Activated naive CD4-positive, alpha-beta T cell treated with anti-CD3 and anti-CD28 coated beads for 36 hours (primary cell): Measurements from ENCODE around the gene ATPAF2. TPM values are rescaled to one million over a fixed set of nuclear protein-coding genes. Genes with fewer than 3 reads are reported as not detected.
"Not testable (repeated sequence)": the region's sequence is repeated elsewhere in the genome, so short reads cannot be mapped to it uniquely, and the experiment has no call there.

Experiments used
- CTCF ChIA-PET: fragments of 350-600 bp; sonication (Branson Sonifier 250); formaldehyde crosslinking; loops from one replicate; lab custom pipeline; 2021; ENCODE audit warnings: antibody characterized with exemption; lab: Charles Lee
- DNase-seq: peaks from one replicate; pipeline ENCODE4 v3.0.0-alpha.2; 2020
- H3K27ac Mint-ChIP-seq: one replicate; pipeline ENCODE4 v1.8.0; 2021; ENCODE audit warnings: mild to moderate bottlenecking, mixed read lengths
- H3K27me3 Mint-ChIP-seq: one replicate; pipeline ENCODE4 v1.8.0; 2021; ENCODE audit warnings: low read depth, mixed read lengths
- H3K36me3 Mint-ChIP-seq: one replicate; pipeline ENCODE4 v1.8.0; 2021; ENCODE audit warnings: low read depth, mixed read lengths
- H3K4me1 Mint-ChIP-seq: one replicate; pipeline ENCODE4 v1.8.0; 2021; ENCODE audit warnings: low read depth, mixed read lengths
- H3K4me3 Mint-ChIP-seq: one replicate; pipeline ENCODE4 v1.8.0; 2021; ENCODE audit warnings: mild to moderate bottlenecking, moderate library complexity, mixed read lengths
- H3K9me3 Mint-ChIP-seq: one replicate; pipeline ENCODE4 v1.8.0; 2021; ENCODE audit warnings: mixed read lengths
- intact Hi-C: fragments of 100-400 bp; cut with micrococcal nuclease; formaldehyde crosslinking; loops from one replicate; pipeline ENCODE4 v1.15.1; 2023
- total RNA-seq, 2 experiments: library from RNA; stranded (reverse); gene quantifications; one replicate each; pipeline ENCODE4 v1.2.3, GENCODE V29; 2021

ATPAF2 gene
- total RNA-seq, 2 experiments from 2014 or later: 24.7 to 25.7 TPM

DNA sequence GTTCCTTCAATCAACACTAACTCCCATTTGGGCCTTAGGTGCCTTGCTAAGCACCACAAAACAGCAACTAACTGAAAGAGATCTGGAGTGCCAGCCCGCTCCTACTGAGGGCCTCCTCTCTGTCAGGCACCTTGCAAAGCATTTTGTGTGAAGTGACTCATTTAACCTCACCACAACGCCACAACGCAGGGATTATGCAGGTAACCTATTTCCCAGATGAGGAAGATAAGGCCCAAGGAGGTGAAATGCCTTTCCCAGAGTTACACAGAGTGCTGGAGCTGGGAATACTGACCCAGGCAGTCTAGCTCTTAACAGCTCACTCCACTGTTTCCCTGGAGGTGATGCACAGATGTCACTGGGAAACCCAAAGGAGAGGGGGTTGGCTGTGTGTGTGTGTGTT lies 33.5 kb downstream of the ATPAF2 start:
- H3K27ac Mint-ChIP-seq: no peak overlapping the region
- no peak overlapping the region for H3K4me3 Mint-ChIP-seq
- CTCF ChIA-PET: no interaction called here

DNA sequence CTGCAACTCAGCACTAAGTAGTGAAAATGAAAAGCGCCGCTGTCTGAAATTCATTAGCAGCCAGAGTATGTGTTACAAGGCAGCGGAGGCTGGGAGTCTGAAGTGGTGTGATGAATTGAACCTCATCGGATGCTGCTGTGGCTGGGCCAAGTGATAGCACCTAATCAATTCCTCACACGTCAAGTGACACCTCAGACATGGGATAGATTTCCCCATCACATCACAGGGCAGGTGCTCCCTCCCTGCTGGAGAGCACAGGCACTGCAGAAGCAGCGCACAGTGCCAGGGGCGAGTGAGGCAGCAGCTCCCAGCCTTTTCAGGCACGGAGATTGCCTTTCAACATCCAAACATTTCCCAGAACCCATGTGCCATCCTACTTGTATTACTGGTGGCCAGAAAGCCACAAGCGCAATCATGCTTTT lies 34.1 kb downstream of the ATPAF2 start:
- intact Hi-C loops: no loop called here
- Mint-ChIP-seq H3K4me1 (no peaks in the 10 kb centered on the region), H3K27ac (no peak overlapping the region), H3K4me3 (no peak overlapping the region), H3K9me3 (no peaks in the 10 kb centered on the region), H3K27me3 (no peaks in the 10 kb centered on the region), H3K36me3 (peaks cover 4% of the 10 kb centered on the region)
- DNase-seq: no peak
- CTCF ChIA-PET: no interaction called here

More for the DNA sequence above, 33.5 kb downstream of the ATPAF2 start:
- Mint-ChIP-seq H3K36me3 (peaks cover 7% of the 10 kb centered on the region), H3K27me3 (no peaks in the 10 kb centered on the region), H3K4me1 (no peaks in the 10 kb centered on the region), H3K9me3 (no peaks in the 10 kb centered on the region)
- DNase-seq: no peak
- intact Hi-C loops: no loop called here

DNA sequence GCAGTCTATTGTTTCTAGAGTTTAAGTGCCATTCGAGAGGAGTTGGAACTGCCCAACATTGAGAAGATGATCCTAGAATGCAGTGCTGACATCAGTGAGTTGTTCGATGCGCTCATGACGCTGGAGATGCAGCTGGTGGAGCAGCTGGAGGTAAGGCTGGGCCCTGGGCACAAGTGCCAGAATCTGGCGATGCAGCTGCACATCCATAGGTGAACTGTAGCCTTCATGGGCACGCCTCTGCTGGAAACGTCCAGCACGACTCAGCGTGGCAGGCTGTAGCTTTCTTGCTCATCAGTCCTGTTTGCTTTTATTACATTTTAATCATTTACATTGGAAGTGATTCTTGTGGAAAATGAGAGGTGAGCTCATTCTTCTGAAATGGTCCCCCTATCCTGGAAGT lies 34.6 kb downstream of the ATPAF2 start:
- CTCF ChIA-PET: no interaction called here
- Mint-ChIP-seq H3K27ac (no peak overlapping the region), H3K4me3 (no peak overlapping the region), H3K9me3 (no peaks in the 10 kb centered on the region), H3K36me3 (peaks cover 4% of the 10 kb centered on the region), H3K27me3 (no peaks in the 10 kb centered on the region), H3K4me1 (no peaks in the 10 kb centered on the region)
- intact Hi-C loops: no loop called here
- DNase-seq: no peak

DNA sequence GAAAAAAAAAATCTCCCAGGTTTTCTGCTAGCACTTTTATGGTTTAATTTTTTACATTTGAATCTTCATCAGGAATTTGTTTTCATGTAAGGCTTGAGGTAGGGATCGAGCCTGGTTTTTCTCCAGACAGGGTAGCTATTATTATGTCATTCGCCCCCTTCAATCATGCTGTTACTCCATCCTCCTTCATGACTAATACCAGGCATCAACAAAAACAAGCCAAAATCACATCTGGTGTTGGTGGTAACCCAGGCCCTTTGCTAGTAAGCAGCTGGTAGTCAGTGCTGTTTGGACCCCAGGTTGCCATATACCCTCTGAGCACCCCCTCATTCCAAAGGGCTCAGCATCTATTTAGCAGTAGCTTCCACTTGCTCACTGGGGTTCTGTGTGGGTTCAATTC lies 36.8 kb downstream of the ATPAF2 start:
- DNase-seq: no peak
- H3K36me3 Mint-ChIP-seq: peaks cover 4% of the 10 kb centered on the region
- H3K4me3 Mint-ChIP-seq: no peak overlapping the region
- H3K27ac Mint-ChIP-seq: no peak overlapping the region
- intact Hi-C loops: no loop called here
- H3K9me3 Mint-ChIP-seq: no peaks in the 10 kb centered on the region
- CTCF ChIA-PET: interaction anchor here (0.7 to 1.5 kb wide), 3 partner anchors 17 to 54 kb away, joined by 3 to 8 read pairs (median 5); no protein-coding TSS in a partner anchor
- H3K4me1 Mint-ChIP-seq: no peaks in the 10 kb centered on the region
- H3K27me3 Mint-ChIP-seq: no peaks in the 10 kb centered on the region

DNA sequence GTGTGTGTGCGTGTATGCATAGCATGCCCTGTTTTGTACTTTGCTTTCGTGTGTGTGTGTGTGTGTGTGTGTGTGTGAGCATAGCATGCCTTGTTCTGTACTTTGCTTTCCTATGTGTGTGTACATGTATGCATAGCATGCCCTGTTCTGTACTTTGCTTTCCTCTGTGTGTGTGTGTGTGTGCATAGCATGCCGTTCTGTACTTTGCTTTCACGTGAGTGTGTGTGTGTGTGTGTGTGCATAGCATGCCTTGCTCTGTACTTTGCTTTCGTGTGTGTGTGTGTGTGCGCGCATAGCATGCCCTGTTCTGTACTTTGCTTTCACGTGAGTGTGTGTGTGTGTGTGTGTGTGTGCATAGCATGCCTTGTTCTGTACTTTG lies 38.9 kb downstream of the ATPAF2 start:
- H3K9me3 Mint-ChIP-seq: no peaks in the 10 kb centered on the region
- intact Hi-C loops: no loop called here
- no peaks in the 10 kb centered on the region for H3K36me3 Mint-ChIP-seq
- no peak for DNase-seq
- CTCF ChIA-PET: interaction anchor here (0.6 kb wide), 1 partner anchor 33 kb away, joined by 3 read pairs; no protein-coding TSS in a partner anchor
- no peak overlapping the region for H3K27ac Mint-ChIP-seq
- no peak overlapping the region for H3K4me3 Mint-ChIP-seq
- no peaks in the 10 kb centered on the region for H3K4me1 Mint-ChIP-seq
- H3K27me3 Mint-ChIP-seq: no peaks in the 10 kb centered on the region

DNA sequence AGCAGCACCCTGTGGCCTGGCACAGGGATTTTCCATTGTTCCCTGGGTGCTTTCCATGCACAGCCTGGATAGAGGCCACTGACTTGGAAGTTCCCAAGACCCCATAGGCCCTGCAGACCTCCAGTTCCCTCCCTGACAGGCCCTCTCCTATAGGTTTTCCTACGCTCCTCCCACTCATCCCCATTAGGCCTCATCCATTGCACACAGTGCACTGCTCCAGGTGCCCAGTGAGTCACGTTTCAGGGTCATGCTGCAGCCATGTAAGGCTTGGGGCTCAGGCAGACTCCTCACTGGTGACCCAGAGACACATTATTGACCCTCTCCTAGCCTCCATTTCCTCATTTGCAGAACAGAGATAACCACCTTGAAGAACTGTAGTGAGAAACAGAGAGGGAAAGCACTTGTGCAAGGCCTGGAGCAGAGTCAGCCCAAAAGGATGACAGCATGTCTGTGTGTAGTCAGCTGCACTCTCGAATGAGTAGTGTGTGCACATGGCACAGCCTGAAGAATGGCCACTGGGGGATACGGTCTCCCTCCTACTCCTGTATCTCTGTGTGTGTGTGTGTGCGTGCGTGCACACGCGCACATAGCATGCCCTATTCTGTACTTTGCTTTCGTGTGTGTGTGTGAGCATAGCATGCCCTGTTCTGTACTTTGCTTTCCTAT lies 39.5 kb downstream of the ATPAF2 start:
- intact Hi-C loops: no loop called here
- CTCF ChIA-PET: no interaction called here
- no peak for DNase-seq
- no peaks in the 10 kb centered on the region for H3K9me3 Mint-ChIP-seq
- peaks cover 2% of the 10 kb centered on the region for H3K4me1 Mint-ChIP-seq
- no peaks in the 10 kb centered on the region for H3K27me3 Mint-ChIP-seq
- no peak overlapping the region for H3K27ac Mint-ChIP-seq
- H3K4me3 Mint-ChIP-seq: no peak overlapping the region
- H3K36me3 Mint-ChIP-seq: no peaks in the 10 kb centered on the region

DNA sequence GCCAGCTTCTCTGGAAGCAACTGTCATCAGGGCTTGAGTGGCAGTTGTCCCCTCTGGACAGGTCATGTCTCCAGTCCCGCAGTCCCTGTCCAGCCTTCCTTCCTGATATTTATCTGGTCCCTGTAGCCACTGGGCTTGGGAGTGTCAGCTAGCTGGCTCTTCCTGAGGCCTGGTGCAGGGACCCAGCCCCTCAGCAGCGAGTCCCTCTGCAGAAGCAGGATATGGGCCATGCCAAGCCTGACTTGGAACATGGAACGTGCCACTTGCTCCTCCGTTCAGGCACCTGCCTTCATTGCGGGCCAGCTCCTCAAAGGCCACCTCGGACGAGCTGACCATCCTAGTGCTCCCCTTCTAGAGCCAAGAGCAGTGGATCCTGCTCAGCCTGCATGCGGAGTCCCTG lies 40.0 kb downstream of the ATPAF2 start:
- Mint-ChIP-seq H3K4me1 (peaks cover 2% of the 10 kb centered on the region), H3K27ac (no peak overlapping the region), H3K27me3 (no peaks in the 10 kb centered on the region), H3K36me3 (no peaks in the 10 kb centered on the region), H3K9me3 (no peaks in the 10 kb centered on the region), H3K4me3 (no peak overlapping the region)
- CTCF ChIA-PET: no interaction called here
- DNase-seq: no peak
- intact Hi-C loops: no loop called here

DNA sequence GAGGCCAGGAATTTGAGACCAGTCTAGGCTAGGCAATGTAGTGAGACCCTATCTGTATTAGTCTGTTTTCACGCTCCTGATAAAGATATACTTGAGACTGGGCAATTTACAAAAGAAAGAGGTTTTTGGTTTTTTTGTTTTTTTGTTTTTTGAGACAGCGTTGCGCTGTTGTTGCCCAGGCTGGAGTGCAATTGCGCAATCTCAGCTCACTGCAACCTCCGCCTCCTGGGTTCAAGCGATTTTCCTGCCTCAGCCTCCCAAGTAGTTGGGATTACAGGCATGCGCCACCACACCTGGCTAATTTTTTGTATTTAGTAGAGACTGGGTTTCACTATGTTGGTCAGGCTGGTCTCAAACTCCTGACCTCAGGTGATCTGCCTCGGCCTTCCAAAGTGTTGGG lies 43.1 kb downstream of the ATPAF2 start:
- H3K4me3 Mint-ChIP-seq, H3K4me1 Mint-ChIP-seq, H3K27me3 Mint-ChIP-seq, H3K9me3 Mint-ChIP-seq, intact Hi-C loops, H3K36me3 Mint-ChIP-seq, DNase-seq, H3K27ac Mint-ChIP-seq: not testable (repeated sequence)
- CTCF ChIA-PET: interaction anchor here (0.6 kb wide), 1 partner anchor 78 kb away, joined by 3 read pairs; no protein-coding TSS in a partner anchor

DNA sequence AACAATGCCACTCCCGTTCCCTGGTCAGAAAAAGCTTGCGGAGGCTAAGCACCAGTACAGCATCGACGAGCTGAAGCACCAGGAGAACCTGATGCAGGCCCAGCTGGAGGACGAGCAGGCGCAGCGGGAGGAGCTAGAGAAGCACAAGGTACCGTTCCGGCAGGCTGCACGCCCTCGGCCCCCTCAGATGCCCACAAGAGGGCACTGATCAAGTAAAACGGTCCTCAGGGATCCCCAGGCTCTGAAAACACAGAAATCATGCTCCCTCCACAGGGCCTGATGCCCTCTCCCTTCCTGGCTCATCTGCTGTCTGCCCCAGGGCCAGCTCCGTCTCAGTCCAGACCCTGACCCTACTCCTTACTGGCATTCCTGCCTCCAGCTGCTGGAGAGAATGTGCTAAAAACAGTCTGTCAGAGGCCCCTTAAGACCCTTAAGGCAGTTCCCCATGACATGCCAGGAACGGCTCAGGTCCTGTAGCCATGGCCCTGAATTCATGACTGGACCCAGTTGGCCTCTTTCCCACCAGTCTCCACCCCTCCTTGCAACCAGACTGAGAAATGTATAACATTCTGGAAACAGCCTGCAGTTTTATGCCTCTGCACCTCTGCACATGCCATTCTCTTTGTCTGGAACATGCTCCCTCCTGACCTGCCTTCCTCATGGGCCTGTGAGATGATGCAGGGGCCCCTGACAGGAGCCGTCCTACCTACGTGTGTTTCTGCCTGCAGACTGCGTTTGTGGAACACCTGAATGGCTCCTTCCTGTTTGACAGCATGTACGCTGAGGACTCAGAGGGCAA lies 44.5 kb downstream of the ATPAF2 start:
- peaks cover 2% of the 10 kb centered on the region for H3K4me1 Mint-ChIP-seq

DNA sequence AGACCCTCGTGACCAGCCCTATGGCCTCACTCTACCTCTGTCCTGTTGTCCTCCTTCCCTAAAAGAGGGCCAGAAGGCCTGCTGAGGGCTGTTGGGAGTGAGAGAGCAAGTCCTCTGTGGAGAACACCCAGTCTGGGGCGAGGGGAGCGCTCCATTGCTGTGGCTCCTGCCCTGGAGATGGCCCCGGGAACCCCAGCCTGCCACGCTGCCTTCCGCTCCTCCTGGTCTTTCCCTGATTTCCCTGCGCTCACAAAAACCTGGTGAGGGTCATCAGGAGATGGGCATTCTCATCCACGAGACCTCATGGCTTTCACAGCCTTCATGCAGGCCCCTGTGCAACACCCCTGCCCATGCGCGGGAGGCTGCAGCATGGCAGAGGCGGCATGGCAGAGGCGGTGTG lies 45.1 kb downstream of the ATPAF2 start:
- CTCF ChIA-PET: interaction anchor here (1.3 kb wide), 1 partner anchor 40 kb away, joined by 3 read pairs; no protein-coding TSS in a partner anchor
- peaks cover 2% of the 10 kb centered on the region for H3K4me1 Mint-ChIP-seq
- H3K27ac Mint-ChIP-seq: no peak overlapping the region
- no peak for DNase-seq
- intact Hi-C loops: no loop called here
- H3K4me3 Mint-ChIP-seq: no peak overlapping the region
- no peaks in the 10 kb centered on the region for H3K27me3 Mint-ChIP-seq
- H3K9me3 Mint-ChIP-seq: no peaks in the 10 kb centered on the region
- H3K36me3 Mint-ChIP-seq: no peaks in the 10 kb centered on the region

More for the DNA sequence above, 44.5 kb downstream of the ATPAF2 start:
- Mint-ChIP-seq H3K27me3 (no peaks in the 10 kb centered on the region), H3K36me3 (no peaks in the 10 kb centered on the region), H3K27ac (no peak overlapping the region), H3K4me3 (no peak overlapping the region), H3K9me3 (no peaks in the 10 kb centered on the region)
- intact Hi-C loops: no loop called here
- CTCF ChIA-PET: interaction anchor here (1.3 kb wide), 1 partner anchor 39 kb away, joined by 3 read pairs; no protein-coding TSS in a partner anchor
- DNase-seq: peak; percentile 18

DNA sequence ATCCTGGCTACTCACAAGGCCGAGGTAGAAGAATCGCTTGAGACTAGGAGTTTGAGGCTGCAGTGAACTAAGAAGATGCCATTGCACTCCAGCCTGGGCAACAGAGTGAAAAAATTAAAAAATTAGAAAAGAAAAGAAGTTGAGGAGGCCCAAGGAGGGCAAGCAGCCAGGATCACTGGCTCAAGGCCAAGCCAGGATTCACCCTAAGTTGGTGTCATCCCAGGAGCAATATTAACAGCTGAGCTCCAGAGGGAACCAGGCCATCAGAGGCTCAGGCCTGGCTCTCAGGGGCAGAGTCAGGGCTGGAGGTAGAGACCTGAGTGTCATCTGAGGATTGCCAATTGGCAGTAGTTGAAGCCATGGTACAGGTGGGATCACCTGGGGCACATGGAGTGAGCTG lies 45.6 kb downstream of the ATPAF2 start:
- Mint-ChIP-seq H3K36me3 (no peaks in the 10 kb centered on the region), H3K9me3 (no peaks in the 10 kb centered on the region), H3K4me3 (no peak overlapping the region), H3K4me1 (peaks cover 2% of the 10 kb centered on the region), H3K27ac (no peak overlapping the region), H3K27me3 (no peaks in the 10 kb centered on the region)
- intact Hi-C loops: no loop called here
- CTCF ChIA-PET: interaction anchor here (1.3 kb wide), 1 partner anchor 40 kb away, joined by 3 read pairs; no protein-coding TSS in a partner anchor
- no peak for DNase-seq

DNA sequence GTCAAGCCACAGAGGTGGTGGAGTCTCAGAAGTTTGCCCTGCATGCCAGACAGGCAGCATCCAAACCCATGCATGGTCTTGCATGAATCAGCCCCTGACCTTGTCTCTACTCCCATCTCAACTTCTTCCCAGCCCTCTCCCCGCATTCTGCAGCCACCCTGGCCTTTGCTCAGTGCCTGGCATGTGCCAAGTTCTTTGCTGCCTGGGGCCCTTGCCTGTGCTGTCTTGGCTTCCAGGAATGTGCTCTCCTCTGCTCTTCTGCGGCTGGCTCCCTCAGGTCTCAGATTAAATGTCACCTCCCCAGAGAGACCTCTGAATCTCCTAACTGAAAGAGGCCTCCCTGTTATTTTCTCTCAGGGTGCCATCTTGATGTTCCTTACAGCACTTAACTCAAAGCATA lies 48.7 kb downstream of the ATPAF2 start:
- no peak for DNase-seq
- CTCF ChIA-PET: no interaction called here
- Mint-ChIP-seq H3K4me1 (peaks cover 2% of the 10 kb centered on the region), H3K36me3 (no peaks in the 10 kb centered on the region), H3K27me3 (no peaks in the 10 kb centered on the region), H3K27ac (no peak overlapping the region), H3K9me3 (no peaks in the 10 kb centered on the region), H3K4me3 (no peak overlapping the region)
- intact Hi-C loops: no loop called here
